GM23338 (cell line): ENCODE measurements around the gene E2F3. TPM values are rescaled to one million over a fixed set of nuclear protein-coding genes. Genes with fewer than 3 reads are reported as not detected.
A peak's percentile ranks its signal among the peaks of the same experiment; 100 is the strongest.
"Not testable (repeated sequence)": the region's sequence is repeated elsewhere in the genome, so short reads cannot be mapped to it uniquely, and the experiment has no call there.

Experiments used
- ATAC-seq: fragments of 200-7000 bp; cut with Tn5 transposase; 3 replicates; pipeline ENCODE4 v1.9.1; 2020
- DNase-seq: peaks from one replicate; pipeline ENCODE4 v3.0.0-alpha.2; 2015; ENCODE audit warnings: low spot score
- H2AFZ ChIP-seq: fragments of 200-600 bp; sonication (generic); 2 replicates; pipeline ENCODE4 v1.8.0; 2016; ENCODE audit warnings: antibody characterized with exemption, mild to moderate bottlenecking, moderate library complexity
- H3F3A ChIP-seq: fragments of 200-600 bp; sonication (generic); replicated peaks from 2 replicates; pipeline ENCODE4 v1.8.0; 2017; ENCODE audit warnings: antibody characterized with exemption, mixed run types, low read depth
- H3K27ac ChIP-seq: fragments of 200-600 bp; sonication (generic); 2 replicates; pipeline ENCODE4 v1.6.1; 2016; ENCODE audit warnings: low read depth
- H3K27me3 ChIP-seq: fragments of 200-600 bp; sonication (generic); 2 replicates; pipeline ENCODE4 v1.8.0; 2016; ENCODE audit warnings: mild to moderate bottlenecking, mixed run types, moderate library complexity; ENCODE audit not compliant: insufficient read depth
- H3K36me3 ChIP-seq: fragments of 200-600 bp; sonication (generic); 2 replicates; pipeline ENCODE4 v1.8.0; 2016; ENCODE audit warnings: mild to moderate bottlenecking; ENCODE audit not compliant: insufficient read depth
- H3K4me1 ChIP-seq: fragments of 200-600 bp; sonication (generic); 2 replicates; pipeline ENCODE4 v1.8.0; 2016; ENCODE audit warnings: mild to moderate bottlenecking, moderate library complexity; ENCODE audit not compliant: insufficient read depth
- H3K4me2 ChIP-seq: fragments of 200-600 bp; sonication (generic); 2 replicates; pipeline ENCODE4 v1.7.1; 2017; ENCODE audit warnings: mixed run types
- H3K4me3 ChIP-seq: fragments of 200-600 bp; sonication (generic); 2 replicates; pipeline ENCODE4 v1.6.1; 2016; ENCODE audit warnings: mixed run types
- H3K79me2 ChIP-seq: fragments of 200-600 bp; sonication (generic); replicated peaks from 2 replicates; pipeline ENCODE4 v1.8.0; 2017; ENCODE audit warnings: mild to moderate bottlenecking; ENCODE audit not compliant: insufficient read depth
- H3K9me2 ChIP-seq: fragments of 200-600 bp; sonication (generic); 2 replicates; pipeline ENCODE4 v1.8.0; 2017; ENCODE audit not compliant: insufficient read depth
- H4K20me1 ChIP-seq: fragments of 200-600 bp; sonication (generic); replicated peaks from 2 replicates; pipeline ENCODE4 v1.8.0; 2017; ENCODE audit warnings: mild to moderate bottlenecking; ENCODE audit not compliant: insufficient read depth
- H3K27ac Mint-ChIP-seq: 2 replicates; pipeline ENCODE4 v1.8.0; 2020; ENCODE audit warnings: inconsistent platforms, mild to moderate bottlenecking, moderate library complexity, mixed read lengths
- H3K27me3 Mint-ChIP-seq: 3 replicates; pipeline ENCODE4 v1.8.0; 2022; ENCODE audit warnings: low read depth, mild to moderate bottlenecking, moderate library complexity, mixed read lengths, inconsistent platforms; ENCODE audit not compliant: insufficient read depth, poor library complexity
- H3K36me3 Mint-ChIP-seq: 3 replicates; pipeline ENCODE4 v1.8.0; 2021; ENCODE audit warnings: low read depth, mild to moderate bottlenecking, inconsistent platforms, moderate library complexity, mixed read lengths
- H3K4me1 Mint-ChIP-seq: 3 replicates; pipeline ENCODE4 v1.8.0; 2020; ENCODE audit warnings: mild to moderate bottlenecking, inconsistent platforms, mixed read lengths
- H3K4me3 Mint-ChIP-seq: 3 replicates; pipeline ENCODE4 v1.8.0; 2021; ENCODE audit warnings: moderate library complexity, mild to moderate bottlenecking, inconsistent platforms, mixed read lengths
- H3K9me3 Mint-ChIP-seq: 3 replicates; pipeline ENCODE4 v1.8.0; 2020; ENCODE audit warnings: moderate library complexity, mild to moderate bottlenecking, inconsistent platforms, mixed read lengths
- CREB1 ChIP-seq: fragments of 250-450 bp; sonication (Bioruptor Pico); IDR thresholded peaks from 2 replicates; pipeline ENCODE4 v1.5.0; 2020; ENCODE audit warnings: low read depth, mild to moderate bottlenecking, moderate library complexity
- CTCF ChIP-seq, 2 experiments: fragments of 200-600 bp in 1 of 2; sonication (generic) in 1 of 2; conservative IDR thresholded peaks; 2 replicates each; pipeline versions ENCODE4 v1.5.1 to v1.6.1; 2016 to 2017; ENCODE audit warnings: antibody characterized with exemption in 2 of 2, low read depth in 2 of 2, mild to moderate bottlenecking in 2 of 2, moderate library complexity in 1 of 2
- ETS1 ChIP-seq: IDR thresholded peaks from 2 replicates; pipeline ENCODE4 v1.6.1; 2016; ENCODE audit warnings: antibody characterized with exemption
- EZH2 ChIP-seq: fragments of 200-600 bp; sonication (generic); IDR thresholded peaks from one replicate; pipeline ENCODE4 v1.8.0; 2017; ENCODE audit warnings: antibody characterized with exemption, mild to moderate bottlenecking, low read depth; ENCODE audit not compliant: unreplicated experiment
- REST ChIP-seq: IDR thresholded peaks from one replicate; pipeline ENCODE4 v1.6.1; 2018; ENCODE audit warnings: antibody characterized with exemption; ENCODE audit not compliant: unreplicated experiment
- ZNF331 ChIP-seq: fragments of 250-450 bp; sonication (Bioruptor Pico); IDR thresholded peaks from 2 replicates; pipeline ENCODE4 v1.5.0; 2020; ENCODE audit warnings: low read depth, mild to moderate bottlenecking, moderate library complexity
- polyA plus RNA-seq: library from polyadenylated mRNA; unstranded; fragments of >200 nt; fragmentation: Nextera tagmentation; extraction: Ambion mirVana; gene quantifications from 2 replicates; pipeline ENCODE4 v1.2.1, GENCODE V29; 2016
- total RNA-seq: library from RNA; depleted of rRNA; stranded (reverse); fragments of >200 nt; shearing (Covaris generic); gene quantifications from 2 replicates; pipeline ENCODE4 v1.2.3, GENCODE V29; 2014

E2F3 gene
- total and polyA plus RNA-seq, 2 experiments from 2014 or later = 27.2 to 33.5 TPM

GRCh38 chr6:20511852-20512251 is 110.2 kb downstream of the E2F3 start (continued):
- no peak for TF ChIP-seq REST

GRCh38 chr6:20525208-20525607 is 123.5 kb downstream of the E2F3 start:
- H3K27ac ChIP-seq, H3K27me3 ChIP-seq, ATAC-seq, H4K20me1 ChIP-seq, H3K79me2 ChIP-seq, H3K27me3 Mint-ChIP-seq, H3K9me3 Mint-ChIP-seq, H3K27ac Mint-ChIP-seq, DNase-seq, H3K4me2 ChIP-seq, H3K36me3 Mint-ChIP-seq, H3K4me3 Mint-ChIP-seq, H3K9me2 ChIP-seq, H3F3A ChIP-seq, H2AFZ ChIP-seq, H3K4me3 ChIP-seq, H3K36me3 ChIP-seq: not testable (repeated sequence)
- peaks cover 27% of the 10 kb centered on the region for H3K4me1 ChIP-seq
- peaks cover 20% of the 10 kb centered on the region for H3K4me1 Mint-ChIP-seq

- peak; percentile 53 to 73 for TF ChIP-seq CTCF (conservative IDR thresholded peaks at IDR 0.05; ENCODE audit: low read depth in 2 of 2)
- not testable (repeated sequence) for H3K27me3 ChIP-seq, H3K36me3 ChIP-seq, H3K4me2 ChIP-seq, H4K20me1 ChIP-seq, H3K9me2 ChIP-seq, H3K4me3 Mint-ChIP-seq, H2AFZ ChIP-seq, H3K79me2 ChIP-seq, H3F3A ChIP-seq, H3K9me3 Mint-ChIP-seq, H3K36me3 Mint-ChIP-seq, H3K4me3 ChIP-seq, H3K27ac ChIP-seq
- H3K4me1 ChIP-seq = peaks cover 26% of the 10 kb centered on the region
- ATAC-seq (peak; percentile 56), DNase-seq (peak; percentile 77)
- Mint-ChIP-seq H3K27ac (0 out of 2 replicates have a peak overlapping the region, but pooled peaks have one; percentile 46), H3K27me3 (peaks cover 10% of the 10 kb centered on the region), H3K4me1 (peaks cover 16% of the 10 kb centered on the region)
Measured at GRCh38 chr6:20529086-20529448, 127.4 kb downstream of the E2F3 start.

GRCh38 chr6:20532881-20533280 is 131.2 kb downstream of the E2F3 start:
- Histone ChIP-seq H3K27ac (no peak overlapping the region), H3K4me2 (no peak overlapping the region), H4K20me1 (no peaks in the 10 kb centered on the region), H3K4me3 (no peak overlapping the region), H3F3A (no peaks in the 10 kb centered on the region; the same call in 1 of the 2 replicates), H3K4me1 (peaks cover 21% of the 10 kb centered on the region; the same call in 1 of the 2 replicates), H3K27me3 (no peaks in the 10 kb centered on the region), H3K36me3 (no peaks in the 10 kb centered on the region), H3K9me2 (no peaks in the 10 kb centered on the region), H3K79me2 (peaks cover 34% of the 10 kb centered on the region), H2AFZ (no peak overlapping the region)
- DNase-seq (no peak), ATAC-seq (no peak)
- Mint-ChIP-seq H3K27ac (no peak overlapping the region), H3K9me3 (no peaks in the 10 kb centered on the region), H3K4me1 (peaks cover 15% of the 10 kb centered on the region), H3K4me3 (no peak overlapping the region), H3K27me3 (peaks cover 8% of the 10 kb centered on the region), H3K36me3 (peaks cover 5% of the 10 kb centered on the region; the same call in 1 of the 3 replicates)
- TF ChIP-seq EZH2 = no peak
- no peak for TF ChIP-seq ZNF331 (CRISPR knock-in tag)
- TF ChIP-seq ETS1 = no peak
- TF ChIP-seq CREB1 = no peak
